Upper lobe of left lung (tissue), 4 donors: Measurements from ENCODE around the gene CHD5.

Experiments
- EP300 ChIP-seq, 4 donors: sonication (generic); formaldehyde crosslinking; IDR thresholded peaks; one replicate each; pipeline ENCODE4 v1.5.1; 2017; ENCODE audit warnings: antibody characterized with exemption in 4 of 4, control low read depth in 2 of 4
- POLR2A ChIP-seq, 4 donors: fragments of 450-650 bp; IDR thresholded peaks; one replicate each; pipeline ENCODE4 v1.5.1; 2016 to 2017; ENCODE audit warnings: antibody characterized with exemption in 4 of 4, mild to moderate bottlenecking in 2 of 4
- POLR2AphosphoS5 ChIP-seq, 2 donors: sonication (generic); formaldehyde crosslinking; IDR thresholded peaks; one replicate each; pipeline ENCODE4 v1.5.1; 2017; ENCODE audit warnings: antibody characterized with exemption in 2 of 2
- TF ChIP-seq, protein P1 (sequence below), 6 experiments: fragments of 450-650 bp in 4 of 6; fragments of 200-600 bp in 2 of 6; sonication (generic) in 2 of 6; IDR thresholded peaks; one replicate each; pipeline ENCODE4 v1.5.1; 2016 to 2019; ENCODE audit warnings: antibody characterized with exemption in 6 of 6

- TF ChIP-seq, protein P1, sequence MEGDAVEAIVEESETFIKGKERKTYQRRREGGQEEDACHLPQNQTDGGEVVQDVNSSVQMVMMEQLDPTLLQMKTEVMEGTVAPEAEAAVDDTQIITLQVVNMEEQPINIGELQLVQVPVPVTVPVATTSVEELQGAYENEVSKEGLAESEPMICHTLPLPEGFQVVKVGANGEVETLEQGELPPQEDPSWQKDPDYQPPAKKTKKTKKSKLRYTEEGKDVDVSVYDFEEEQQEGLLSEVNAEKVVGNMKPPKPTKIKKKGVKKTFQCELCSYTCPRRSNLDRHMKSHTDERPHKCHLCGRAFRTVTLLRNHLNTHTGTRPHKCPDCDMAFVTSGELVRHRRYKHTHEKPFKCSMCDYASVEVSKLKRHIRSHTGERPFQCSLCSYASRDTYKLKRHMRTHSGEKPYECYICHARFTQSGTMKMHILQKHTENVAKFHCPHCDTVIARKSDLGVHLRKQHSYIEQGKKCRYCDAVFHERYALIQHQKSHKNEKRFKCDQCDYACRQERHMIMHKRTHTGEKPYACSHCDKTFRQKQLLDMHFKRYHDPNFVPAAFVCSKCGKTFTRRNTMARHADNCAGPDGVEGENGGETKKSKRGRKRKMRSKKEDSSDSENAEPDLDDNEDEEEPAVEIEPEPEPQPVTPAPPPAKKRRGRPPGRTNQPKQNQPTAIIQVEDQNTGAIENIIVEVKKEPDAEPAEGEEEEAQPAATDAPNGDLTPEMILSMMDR (IDR thresholded peaks at IDR 0.05) = no peak
- TF ChIP-seq POLR2A (IDR thresholded peaks at IDR 0.05) (no peak), POLR2AphosphoS5 (IDR thresholded peaks at IDR 0.05) (no peak), EP300 (IDR thresholded peaks at IDR 0.05) (no peak)
Measured at GRCh38 chr1:6077506-6077905, 102.6 kb downstream of the CHD5 start.
